Smooth muscle cell (in vitro differentiated cells): ENCODE data around the gene LHX6. TPM values are rescaled to one million over a fixed set of nuclear protein-coding genes. Genes with fewer than 3 reads are reported as not detected.

Source experiments
- DNase-seq: peaks from one replicate; lab custom pipeline; 2025; ENCODE audit not compliant: unreplicated experiment; lab: John Stamatoyannopoulos, UW
- H2AFZ ChIP-seq: fragments of 200-600 bp; sonication (generic); 2 replicates; pipeline ENCODE4 v1.6.0; 2016; ENCODE audit warnings: antibody characterized with exemption, low read depth, mild to moderate bottlenecking
- H3F3A ChIP-seq: fragments of 200-600 bp; sonication (generic); 2 replicates; pipeline ENCODE4 v1.6.0; 2017; ENCODE audit warnings: antibody characterized with exemption, low read depth
- H3K27ac ChIP-seq: fragments of 200-600 bp; sonication (generic); 2 replicates; pipeline ENCODE4 v1.5.1; 2016; ENCODE audit warnings: low read depth, mild to moderate bottlenecking
- H3K27me3 ChIP-seq: fragments of 200-600 bp; sonication (generic); 2 replicates; pipeline ENCODE4 v1.6.1; 2016; ENCODE audit warnings: low read depth, mild to moderate bottlenecking
- H3K36me3 ChIP-seq: fragments of 200-600 bp; sonication (generic); 2 replicates; pipeline ENCODE4 v1.5.1; 2016; ENCODE audit warnings: low read depth
- H3K4me1 ChIP-seq: fragments of 200-600 bp; sonication (generic); 2 replicates; pipeline ENCODE4 v1.5.1; 2016; ENCODE audit warnings: low read depth
- H3K4me2 ChIP-seq: fragments of 200-600 bp; sonication (generic); 2 replicates; pipeline ENCODE4 v1.6.0; 2016; ENCODE audit warnings: mild to moderate bottlenecking
- H3K4me3 ChIP-seq: fragments of 200-600 bp; sonication (generic); 2 replicates; pipeline ENCODE4 v1.5.1; 2016; ENCODE audit warnings: mild to moderate bottlenecking
- H3K79me2 ChIP-seq: fragments of 200-600 bp; sonication (generic); 2 replicates; pipeline ENCODE4 v1.6.0; 2016; ENCODE audit warnings: low read depth, mild to moderate bottlenecking
- H3K9ac ChIP-seq: fragments of 200-600 bp; sonication (generic); 2 replicates; pipeline ENCODE4 v1.6.0; 2016; ENCODE audit warnings: low read depth
- H3K9me3 ChIP-seq: fragments of 200-600 bp; sonication (generic); replicated peaks from 2 replicates; pipeline ENCODE4 v1.5.1; 2016; ENCODE audit warnings: low read depth
- H4K20me1 ChIP-seq: fragments of 200-600 bp; sonication (generic); 2 replicates; pipeline ENCODE4 v1.6.0; 2016; ENCODE audit warnings: low read depth
- CTCF ChIP-seq: fragments of 200-600 bp; sonication (generic); IDR thresholded peaks from 2 replicates; pipeline ENCODE4 v1.5.1; 2017; ENCODE audit warnings: borderline replicate concordance, mild to moderate bottlenecking, antibody characterized with exemption; ENCODE audit not compliant: insufficient read depth, poor library complexity, severe bottlenecking
- WGBS: methylation state at CpG from one replicate; pipeline ENCODE4 v1.1.7; 2016; ENCODE audit warnings: low lambda C conversion rate; 5-methylcytosine and 5-hydroxymethylcytosine counted together
- polyA plus RNA-seq: library from polyadenylated mRNA; unstranded; fragments of >200 nt; fragmentation: Nextera tagmentation; extraction: Ambion mirVana; gene quantifications from 2 replicates; pipeline ENCODE4 v1.2.1, GENCODE V29; 2016
- total RNA-seq: library from RNA; depleted of rRNA; stranded (reverse); fragments of >200 nt; gene quantifications from 2 replicates; pipeline ENCODE4 v1.2.3, GENCODE V29; 2014

LHX6 gene
- total and polyA plus RNA-seq, 2 experiments from 2014 or later = not detected

- Histone ChIP-seq H3K4me1 (no peaks in the 10 kb centered on the region), H3K36me3 (no peaks in the 10 kb centered on the region), H3K79me2 (no peaks in the 10 kb centered on the region), H4K20me1 (no peaks in the 10 kb centered on the region), H3K27me3 (peaks cover 10% of the 10 kb centered on the region), H3K9me3 (no peaks in the 10 kb centered on the region), H3K9ac (no peak overlapping the region), H3F3A (no peaks in the 10 kb centered on the region), H3K27ac (no peak overlapping the region), H3K4me2 (no peak overlapping the region), H2AFZ (no peak overlapping the region), H3K4me3 (no peak overlapping the region)
- WGBS = 75% methylated on average over 7 of the region's 7 CpGs
- TF ChIP-seq CTCF = no peak
- DNase-seq = no peak
Observed at GRCh38 chr9:122183501-122183900, 45.3 kb downstream of the LHX6 start.

GRCh38 chr9:122180633-122181032 is 48.1 kb downstream of the LHX6 start:
- Histone ChIP-seq H3F3A (no peaks in the 10 kb centered on the region), H4K20me1 (no peaks in the 10 kb centered on the region), H3K9me3 (no peaks in the 10 kb centered on the region), H3K4me1 (no peaks in the 10 kb centered on the region), H2AFZ (no peak overlapping the region), H3K4me2 (no peak overlapping the region), H3K27me3 (peaks cover 20% of the 10 kb centered on the region), H3K36me3 (no peaks in the 10 kb centered on the region), H3K27ac (no peak overlapping the region), H3K4me3 (no peak overlapping the region), H3K9ac (no peak overlapping the region), H3K79me2 (no peaks in the 10 kb centered on the region)
- DNase-seq = no peak
- 27% methylated on average over 4 of the region's 4 CpGs for WGBS
- no peak for TF ChIP-seq CTCF

- no peak for DNase-seq
- no peak overlapping the region for H3K9ac ChIP-seq
- H3K27ac ChIP-seq = no peak overlapping the region
- no peaks in the 10 kb centered on the region for H3K36me3 ChIP-seq
- no peak overlapping the region for H3K4me2 ChIP-seq
- no peaks in the 10 kb centered on the region for H4K20me1 ChIP-seq
- peaks cover 20% of the 10 kb centered on the region for H3K27me3 ChIP-seq
- no peaks in the 10 kb centered on the region for H3K79me2 ChIP-seq
- H3K4me1 ChIP-seq = no peaks in the 10 kb centered on the region
- no peaks in the 10 kb centered on the region for H3K9me3 ChIP-seq
- 66% methylated on average over 2 of the region's 2 CpGs for WGBS
- no peaks in the 10 kb centered on the region for H3F3A ChIP-seq
- no peak for TF ChIP-seq CTCF
- H2AFZ ChIP-seq = no peak overlapping the region
- no peak overlapping the region for H3K4me3 ChIP-seq
Observed at GRCh38 chr9:122179690-122180074, 49.1 kb downstream of the LHX6 start.

- Histone ChIP-seq H3K27ac (no peak overlapping the region), H3K4me3 (no peak overlapping the region), H3K79me2 (no peaks in the 10 kb centered on the region), H4K20me1 (no peaks in the 10 kb centered on the region), H3K36me3 (no peaks in the 10 kb centered on the region), H3K9me3 (no peaks in the 10 kb centered on the region), H3F3A (no peaks in the 10 kb centered on the region), H3K9ac (no peak overlapping the region), H3K4me2 (no peak overlapping the region), H3K27me3 (peaks cover 24% of the 10 kb centered on the region), H2AFZ (no peak overlapping the region), H3K4me1 (no peaks in the 10 kb centered on the region)
- 94% methylated on average over 5 of the region's 5 CpGs for WGBS
- TF ChIP-seq CTCF = no peak
- DNase-seq = no peak
Observed at GRCh38 chr9:122179054-122179689, 49.6 kb downstream of the LHX6 start.
